HG03432 (cell line): ENCODE measurements around the gene KCNQ4.

Experiments used
- ATAC-seq: cut with Tn5 transposase; IDR thresholded peaks from one replicate; pipeline ENCODE4 v1.9.1; 2021; ENCODE audit warnings: mild to moderate bottlenecking, moderate library complexity; ENCODE audit not compliant: unreplicated experiment

Gene KCNQ4

GRCh38 chr1:40754201-40754600 is 29.4 kb upstream of the KCNQ4 start:
- ATAC-seq: no peak

DNA sequence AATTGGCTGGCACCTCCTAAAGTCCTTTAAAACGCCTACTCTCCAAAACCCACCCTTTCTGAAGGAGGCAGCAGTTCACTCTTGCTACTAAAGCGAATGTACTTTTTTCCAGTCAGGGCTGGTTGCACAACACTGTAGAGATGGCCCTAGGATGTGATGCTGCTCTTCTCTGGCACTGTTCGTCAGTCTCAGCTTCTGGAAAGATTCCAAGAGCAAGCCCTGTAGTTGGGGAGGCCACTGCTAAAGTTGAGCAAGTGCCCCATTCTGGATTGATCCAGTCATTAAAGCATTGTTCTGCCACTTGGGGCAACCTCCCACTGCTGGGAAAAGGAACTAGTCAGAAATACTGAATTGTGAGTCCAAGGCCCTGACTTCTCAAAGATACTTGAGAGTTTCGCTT is 28.5 kb upstream of the KCNQ4 start:
- ATAC-seq: no peak

GRCh38 chr1:40756523-40756922 is 27.1 kb upstream of the KCNQ4 start:
- no peak for ATAC-seq

DNA sequence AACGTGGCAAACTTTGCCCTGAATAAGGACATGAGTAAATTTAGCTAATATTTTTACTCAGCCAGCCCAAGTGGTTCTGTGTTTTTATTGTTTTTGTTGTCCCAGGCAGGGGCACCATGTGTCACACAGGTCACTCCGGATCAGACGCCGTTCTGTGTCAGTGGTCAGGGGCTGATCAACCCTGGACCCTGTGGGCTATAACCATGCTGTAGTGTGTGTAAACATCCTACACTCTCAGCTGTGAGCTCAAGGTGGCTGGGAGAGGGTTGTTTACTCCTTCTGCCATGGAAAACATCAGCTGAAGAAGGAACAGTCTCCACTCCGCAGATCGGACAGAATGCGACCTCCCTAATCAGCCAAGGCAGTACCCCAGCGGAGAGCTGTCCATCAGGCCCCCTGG is 26.5 kb upstream of the KCNQ4 start:
- ATAC-seq: no peak

DNA sequence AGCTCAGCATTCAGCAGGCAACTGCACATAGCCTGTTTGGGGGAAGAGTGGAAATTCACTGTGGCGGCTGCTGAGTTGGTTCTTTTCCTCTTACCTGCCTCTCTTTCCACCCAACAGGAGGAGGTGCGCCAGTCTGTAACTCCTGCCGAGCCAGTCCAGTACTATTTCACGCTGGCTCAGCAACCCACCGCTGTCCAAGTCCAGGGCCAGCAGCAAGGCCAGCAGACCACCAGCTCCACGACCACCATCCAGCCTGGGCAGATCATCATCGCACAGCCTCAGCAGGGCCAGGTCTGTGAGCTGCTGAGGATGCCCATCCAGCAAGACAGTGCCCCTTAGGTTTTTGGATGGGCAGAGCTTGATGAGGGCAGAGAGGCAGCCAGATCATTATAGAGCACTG is 25.6 kb upstream of the KCNQ4 start:
- no peak for ATAC-seq

GRCh38 chr1:40758578-40759343 is 24.8 kb upstream of the KCNQ4 start:
- ATAC-seq: no peak

DNA sequence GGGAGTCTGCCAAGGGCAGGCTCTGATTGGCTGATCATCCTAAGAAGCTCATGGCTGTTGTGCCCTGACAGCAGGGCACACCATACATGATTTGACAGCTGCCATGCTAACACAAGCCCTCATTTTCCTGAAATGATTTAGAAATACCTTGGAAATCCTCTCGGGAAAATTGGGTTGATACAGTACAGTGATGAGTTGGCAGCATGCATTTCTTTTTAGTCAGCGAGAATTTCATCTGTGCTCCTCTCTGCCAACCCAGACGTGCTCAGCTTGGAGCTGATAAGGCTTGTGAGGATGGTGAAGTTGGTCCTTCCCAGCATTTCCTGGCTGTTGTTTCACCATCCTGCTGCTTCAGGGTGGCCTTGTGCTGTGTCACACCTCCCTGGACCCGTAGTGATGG is 22.6 kb upstream of the KCNQ4 start:
- ATAC-seq: no peak

DNA sequence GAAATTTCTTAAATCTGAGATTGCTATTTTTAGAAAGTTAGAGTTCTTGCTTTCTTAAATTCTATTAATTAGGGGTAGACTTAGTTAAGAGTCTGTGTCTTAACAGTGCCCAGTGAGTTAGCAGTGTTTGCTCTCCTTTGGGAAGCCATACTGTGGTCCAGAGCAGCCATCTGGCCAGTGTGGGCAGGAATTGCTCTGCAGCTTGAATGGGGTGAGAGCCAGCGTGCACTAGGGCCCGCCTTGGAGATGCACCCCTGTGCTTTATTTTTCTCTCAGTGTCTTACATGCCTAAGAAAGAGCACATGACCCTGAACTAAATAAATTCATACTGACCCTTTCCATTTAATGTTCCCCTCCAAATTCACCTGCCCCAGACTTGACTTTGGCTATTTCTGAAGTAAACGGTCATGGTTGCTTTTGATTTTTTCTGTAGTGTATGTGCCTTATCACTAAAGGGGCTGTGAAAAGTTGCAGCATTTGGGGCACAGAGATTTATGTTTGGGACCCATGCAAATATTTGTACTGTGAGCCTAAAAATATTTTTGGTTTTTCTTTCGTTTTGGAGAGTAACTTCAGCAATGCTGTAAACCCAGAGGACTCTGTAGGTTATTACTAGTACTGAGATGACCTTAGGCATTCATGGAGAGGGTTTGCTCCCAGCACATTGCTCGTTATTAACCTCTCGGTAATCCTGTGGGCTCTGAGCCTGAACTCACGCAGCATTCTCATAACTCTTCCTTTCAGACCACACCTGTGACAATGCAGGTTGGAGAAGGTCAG is 21.3 kb upstream of the KCNQ4 start:
- peak; percentile 59 for ATAC-seq

DNA sequence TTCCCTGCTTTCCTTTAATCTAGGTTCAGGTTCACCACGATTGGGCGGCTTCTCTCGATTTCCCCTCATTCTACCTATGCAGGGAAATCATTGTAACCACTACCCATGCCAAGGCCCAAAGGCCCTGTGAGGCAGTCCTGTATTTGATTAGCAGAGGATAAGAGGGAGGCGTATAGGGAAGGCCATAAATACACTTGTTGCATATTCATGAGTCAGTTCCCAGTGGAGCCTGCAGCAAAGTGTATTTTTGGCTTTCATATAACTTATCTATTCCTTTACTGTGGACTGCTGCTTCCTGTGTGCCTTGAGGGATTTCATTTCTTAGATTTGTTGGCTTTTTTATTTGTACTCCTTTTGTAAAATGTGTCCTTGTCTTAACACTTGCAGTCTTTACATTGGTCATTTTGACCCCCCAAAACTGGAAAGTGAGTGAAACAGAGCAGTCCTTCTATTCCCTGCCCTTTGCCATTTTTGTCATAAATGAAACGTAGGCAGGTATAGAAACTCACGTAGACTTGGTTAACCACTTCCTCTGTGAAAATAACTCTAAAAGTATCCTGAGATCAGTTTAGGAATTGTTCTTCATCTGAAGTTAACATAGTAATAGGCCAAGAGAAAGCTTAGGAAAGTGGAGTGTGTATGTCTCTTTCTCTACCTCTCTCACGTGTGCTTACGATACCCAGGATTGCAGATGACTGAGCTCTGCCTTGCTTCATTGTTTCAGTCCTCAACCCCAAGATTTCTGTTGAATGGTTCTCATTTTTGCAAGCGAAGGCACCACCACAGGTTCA is 19.6 kb upstream of the KCNQ4 start:
- ATAC-seq: no peak

DNA sequence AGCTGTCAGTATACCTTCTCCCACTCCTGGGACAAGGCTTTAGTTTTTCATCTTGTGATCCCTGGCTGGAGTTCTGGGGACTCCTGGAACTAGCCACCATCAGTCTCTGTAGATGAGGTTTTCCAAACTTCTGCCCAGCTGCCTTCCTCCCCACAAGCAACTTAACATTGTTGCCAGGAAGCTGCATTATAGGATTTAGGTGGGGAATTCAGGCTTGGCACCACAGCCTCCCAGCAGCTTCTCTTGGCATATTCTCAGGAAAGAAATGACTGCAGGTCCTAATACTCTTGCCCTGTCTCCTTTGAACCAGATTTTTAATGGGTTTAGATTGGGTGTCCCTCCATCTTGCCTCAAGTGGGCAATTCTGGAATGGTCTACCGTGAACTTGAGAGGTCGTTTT is 18.6 kb upstream of the KCNQ4 start:
- no peak for ATAC-seq

- ATAC-seq: no peak
Measured at GRCh38 chr1:40766017-40766416, 17.6 kb upstream of the KCNQ4 start.

DNA sequence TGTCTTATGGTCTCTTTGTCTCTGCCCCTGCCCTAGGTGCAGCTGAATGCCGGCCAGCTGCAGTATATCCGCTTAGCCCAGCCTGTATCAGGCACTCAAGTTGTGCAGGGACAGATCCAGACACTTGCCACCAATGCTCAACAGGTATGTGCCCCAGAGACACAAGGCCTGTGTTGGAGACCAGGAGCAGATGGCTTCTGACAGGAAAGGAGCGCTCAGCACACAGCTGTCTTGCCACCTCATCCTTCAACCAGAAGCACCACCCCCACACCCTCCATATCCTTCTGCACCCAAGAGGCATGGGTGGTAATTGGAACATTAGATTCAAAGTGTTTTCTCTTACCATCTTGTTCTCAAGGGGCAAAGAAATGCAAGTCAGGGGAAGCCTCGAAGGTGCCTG is 17.0 kb upstream of the KCNQ4 start:
- ATAC-seq: no peak

GRCh38 chr1:40768146-40768990 is 15.2 kb upstream of the KCNQ4 start:
- no peak for ATAC-seq

DNA sequence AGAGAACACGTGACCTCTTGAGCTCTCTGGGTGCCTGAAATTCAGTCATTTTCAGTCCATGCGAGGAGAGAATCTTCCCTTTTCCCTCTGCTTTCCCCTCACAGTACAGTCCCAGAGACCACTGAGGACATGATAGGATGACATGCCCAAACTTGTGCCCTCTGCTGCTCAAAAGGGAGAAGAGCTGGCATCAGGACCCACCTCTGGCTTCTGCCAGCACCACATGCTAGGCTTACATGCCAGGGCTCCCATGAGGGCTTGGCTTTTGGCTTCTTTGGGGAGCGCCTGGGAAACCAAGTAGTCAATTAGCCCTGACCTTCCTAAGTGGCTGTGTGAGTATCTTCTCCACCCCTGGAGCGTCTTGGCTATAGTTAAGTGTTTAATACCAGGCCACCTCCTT is 13.8 kb upstream of the KCNQ4 start:
- no peak for ATAC-seq

DNA sequence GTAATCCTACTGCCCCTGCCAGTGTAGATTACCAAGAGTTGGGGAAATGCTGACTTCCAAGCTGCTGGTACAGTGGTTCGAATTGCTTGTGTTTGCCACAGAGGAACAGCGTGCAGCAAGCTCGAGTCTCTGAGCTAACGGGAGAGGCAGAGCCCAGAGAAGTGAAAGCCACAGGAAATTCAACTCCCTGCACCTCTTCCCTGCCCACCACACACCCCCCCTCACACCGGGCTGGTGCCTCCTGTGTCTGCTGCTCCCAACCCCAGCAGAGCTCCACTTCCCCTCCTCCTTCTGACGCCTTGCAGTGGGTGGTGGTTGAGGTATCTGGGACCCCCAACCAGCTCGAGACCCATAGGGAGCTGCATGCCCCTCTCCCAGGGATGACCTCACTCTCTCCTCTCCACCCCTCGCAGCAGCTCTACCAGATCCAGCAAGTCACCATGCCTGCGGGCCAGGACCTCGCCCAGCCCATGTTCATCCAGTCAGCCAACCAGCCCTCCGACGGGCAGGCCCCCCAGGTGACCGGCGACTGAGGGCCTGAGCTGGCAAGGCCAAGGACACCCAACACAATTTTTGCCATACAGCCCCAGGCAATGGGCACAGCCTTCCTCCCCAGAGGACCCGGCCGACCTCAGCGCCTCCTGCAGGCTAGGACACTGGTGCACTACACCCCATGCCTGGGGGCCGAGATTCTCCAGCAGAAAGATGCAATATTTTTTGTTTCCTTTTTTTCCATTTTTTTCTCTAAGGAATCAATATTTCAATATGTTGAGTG is 13.1 kb upstream of the KCNQ4 start:
- ATAC-seq: no peak

DNA sequence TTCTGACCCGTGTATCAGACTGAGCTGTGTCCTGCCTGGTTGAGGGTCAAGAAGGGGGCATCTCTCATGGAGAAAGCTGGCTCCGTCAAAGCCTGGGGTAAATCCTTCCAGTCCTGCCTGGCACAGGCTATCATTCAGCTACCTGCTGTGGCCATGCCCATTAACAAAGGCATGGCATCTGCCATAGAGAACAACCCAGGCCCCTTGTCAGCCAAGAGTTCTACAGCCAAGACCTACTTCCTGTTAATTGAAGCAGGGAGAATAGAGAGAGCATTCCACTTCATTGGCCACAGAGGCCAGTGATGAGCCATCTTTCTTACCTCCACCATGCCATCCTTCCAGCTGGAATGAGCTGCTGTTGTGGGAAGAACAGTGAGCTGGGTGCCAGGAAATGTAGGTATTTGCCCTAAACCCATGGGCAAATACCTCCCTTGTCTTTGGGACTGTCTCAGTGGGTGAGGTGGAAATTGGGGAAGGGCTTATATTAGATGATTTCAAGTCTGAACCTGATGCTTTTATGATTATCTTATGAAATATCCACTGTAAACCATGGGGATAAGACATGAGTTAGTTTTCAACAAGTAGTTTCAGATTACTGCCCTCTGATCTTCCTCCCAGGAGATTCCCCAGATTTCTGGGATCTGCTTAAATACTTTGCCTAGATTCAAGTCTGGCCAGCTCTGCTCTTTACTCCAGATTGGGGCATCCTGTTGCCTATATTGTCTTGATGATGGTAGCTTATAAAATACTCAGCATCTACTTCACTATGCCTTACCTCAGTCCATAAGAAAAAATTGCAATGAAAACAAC is 11.2 kb upstream of the KCNQ4 start:
- no peak for ATAC-seq

- no peak for ATAC-seq
Measured at GRCh38 chr1:40773748-40774265, 9.8 kb upstream of the KCNQ4 start.

- no peak for ATAC-seq
Measured at GRCh38 chr1:40774266-40774998, 9.2 kb upstream of the KCNQ4 start.
